NB4 (cell line): Measurements from ENCODE around the gene CCR4.

Source experiments
- DNase-seq: peaks from one replicate; pipeline ENCODE4 v3.0.0; 2010; ENCODE audit warnings: low read depth
- H3K4me3 ChIP-seq: one replicate; pipeline ENCODE4 v1.5.1; 2011; ENCODE audit warnings: mild to moderate bottlenecking, low read depth, low read length, moderate library complexity
- CTCF ChIP-seq: IDR thresholded peaks from one replicate; pipeline ENCODE4 v1.5.1; 2012; ENCODE audit warnings: low read depth, low read length
- MAX ChIP-seq: IDR thresholded peaks from 2 replicates; pipeline ENCODE4 v1.6.1; 2011; ENCODE audit warnings: low read depth, low read length
- MYC ChIP-seq: IDR thresholded peaks from 2 replicates; pipeline ENCODE4 v1.6.1; 2011; ENCODE audit warnings: low read depth, low read length
- POLR2A ChIP-seq: IDR thresholded peaks from 2 replicates; pipeline ENCODE4 v1.6.1; 2011; ENCODE audit warnings: mild to moderate bottlenecking; ENCODE audit not compliant: insufficient read length; ENCODE audit errors: extremely low read depth

CCR4 gene

DNA sequence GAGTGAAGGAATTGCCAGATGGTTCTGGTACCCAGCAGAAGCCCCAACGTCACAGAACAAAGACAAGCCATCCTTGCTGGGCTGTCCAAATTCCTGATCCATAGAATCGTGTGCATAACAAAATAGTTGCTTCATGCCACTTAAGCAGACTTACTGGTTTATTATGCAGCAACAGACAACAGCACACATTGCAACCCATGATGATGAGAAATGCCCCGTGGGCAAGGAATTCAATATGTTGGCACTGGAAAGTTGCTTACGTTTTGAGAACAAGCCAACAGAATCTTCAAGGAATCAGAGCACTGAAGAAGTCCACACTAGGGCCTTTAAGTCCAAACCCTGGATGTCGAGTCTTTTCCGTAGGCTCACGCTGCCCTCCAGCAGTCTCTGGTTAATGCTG lies 40.3 kb downstream of the CCR4 start:
- no peak overlapping the region for H3K4me3 ChIP-seq
- no peak for TF ChIP-seq POLR2A
- TF ChIP-seq MAX, result no peak
- TF ChIP-seq CTCF, result no peak
- TF ChIP-seq MYC, result no peak
- DNase-seq, result no peak

DNA sequence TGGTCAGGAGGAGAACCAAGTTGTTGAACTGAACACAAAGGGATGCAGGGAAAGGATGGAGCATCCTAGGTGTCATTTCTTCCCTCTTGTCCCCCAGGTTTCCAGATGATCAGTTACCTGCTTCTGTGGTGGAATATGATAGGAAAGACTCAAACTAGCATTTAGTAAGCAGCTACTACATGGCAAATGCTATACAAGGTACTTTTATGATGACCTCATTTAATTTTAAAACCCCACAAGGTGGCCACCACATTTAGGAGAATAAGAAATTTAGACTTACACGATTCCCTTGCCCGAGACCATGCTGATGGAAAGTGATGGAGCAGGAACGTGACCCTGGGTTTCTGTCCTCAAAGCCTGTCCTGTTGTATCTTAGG lies 40.9 kb downstream of the CCR4 start:
- no peak for TF ChIP-seq CTCF
- TF ChIP-seq MYC, result no peak
- TF ChIP-seq MAX, result no peak
- TF ChIP-seq POLR2A, result no peak
- H3K4me3 ChIP-seq, result no peak overlapping the region
- no peak for DNase-seq

GRCh38 chr3:32994045-32994444 lies 42.6 kb downstream of the CCR4 start:
- no peak overlapping the region for H3K4me3 ChIP-seq
- no peak for DNase-seq
- TF ChIP-seq MYC, result no peak
- TF ChIP-seq CTCF, result no peak
- TF ChIP-seq MAX, result no peak
- TF ChIP-seq POLR2A, result no peak

DNA sequence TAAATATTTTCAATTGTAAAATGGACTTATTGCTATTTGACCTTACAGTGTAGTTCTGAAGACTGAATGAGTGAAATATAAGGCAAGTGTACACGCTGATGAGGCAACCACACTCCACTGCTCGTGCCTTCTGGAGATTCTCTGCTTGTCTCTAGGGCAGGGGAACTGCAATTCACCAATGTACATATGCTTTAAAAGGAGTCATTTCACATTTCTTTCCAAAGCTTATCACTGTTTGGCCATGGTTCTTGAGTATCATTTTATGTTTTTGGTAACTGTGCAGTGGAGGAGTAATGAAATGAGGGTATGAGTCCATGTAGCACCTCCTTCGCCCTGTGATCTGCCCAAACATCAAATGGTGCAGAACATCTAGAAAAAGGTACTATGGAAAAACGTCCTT lies 43.7 kb downstream of the CCR4 start:
- no peak overlapping the region for H3K4me3 ChIP-seq
- TF ChIP-seq POLR2A, result no peak
- TF ChIP-seq CTCF, result no peak
- no peak for TF ChIP-seq MAX
- no peak for TF ChIP-seq MYC
- no peak for DNase-seq

GRCh38 chr3:32996048-32996754 lies 44.8 kb downstream of the CCR4 start:
- TF ChIP-seq MYC (no peak), POLR2A (no peak), MAX (no peak), CTCF (no peak)
- DNase-seq, result no peak
- no peak overlapping the region for H3K4me3 ChIP-seq

DNA sequence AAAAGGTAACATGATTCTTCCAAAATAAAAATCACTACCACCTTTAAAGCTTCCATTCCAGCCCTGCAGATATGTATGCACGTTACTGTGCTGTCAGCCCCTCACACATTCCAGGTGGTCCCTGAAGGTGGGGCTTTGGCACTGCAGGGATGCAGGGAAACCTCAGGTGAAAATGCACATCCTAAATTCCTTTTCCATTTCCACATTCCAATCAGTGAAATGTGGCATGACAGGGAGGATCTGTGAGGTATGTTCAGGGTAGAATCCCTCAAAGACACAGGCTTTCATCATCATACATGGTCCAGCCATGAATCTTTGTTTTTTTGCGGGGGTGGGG lies 45.3 kb downstream of the CCR4 start:
- DNase-seq, result no peak
- TF ChIP-seq CTCF (no peak), MYC (no peak), POLR2A (no peak), MAX (no peak)
- no peak overlapping the region for H3K4me3 ChIP-seq
